HEK293T (cell line): ENCODE data around the gene GALNT18.

Experiments
- CTCF ChIA-PET: fragments of 350-600 bp; formaldehyde crosslinking; extraction: SDS; loops from one replicate; lab custom pipeline; 2021; ENCODE audit warnings: antibody characterized with exemption, inconsistent platforms; lab: Yijun Ruan, JAX
- POLR2A ChIA-PET: fragments of 350-600 bp; formaldehyde crosslinking; extraction: SDS; loops from one replicate; lab custom pipeline; 2020; ENCODE audit warnings: antibody characterized with exemption, inconsistent platforms; lab: Yijun Ruan, JAX
- DNase-seq: peaks from one replicate; pipeline ENCODE4 v3.0.0; 2012; ENCODE audit warnings: mixed read lengths; ENCODE audit errors: extremely low spot score
- ARNT ChIP-seq: fragments of 450-650 bp; IDR thresholded peaks from 2 replicates; pipeline ENCODE4 v1.6.1; 2017; ENCODE audit warnings: mild to moderate bottlenecking
- BHLHE40 ChIP-seq: fragments of 450-650 bp; IDR thresholded peaks from 2 replicates; pipeline ENCODE4 v1.6.1; 2016; ENCODE audit warnings: mild to moderate bottlenecking, moderate library complexity, borderline replicate concordance
- CTBP1 ChIP-seq: fragments of 450-650 bp; IDR thresholded peaks from 2 replicates; pipeline ENCODE4 v1.6.1; 2016; ENCODE audit warnings: borderline replicate concordance
- ELF4 ChIP-seq: fragments of 450-650 bp; IDR thresholded peaks from 2 replicates; pipeline ENCODE4 v1.6.1; 2017; ENCODE audit warnings: antibody characterized with exemption
- FOXA1 ChIP-seq: fragments of 450-650 bp; IDR thresholded peaks from 2 replicates; pipeline ENCODE4 v1.6.1; 2016; ENCODE audit warnings: mild to moderate bottlenecking
- FOXK2 ChIP-seq: fragments of 450-650 bp; IDR thresholded peaks from 2 replicates; pipeline ENCODE4 v1.6.1; 2016; ENCODE audit warnings: mild to moderate bottlenecking
- FOXM1 ChIP-seq: fragments of 450-650 bp; IDR thresholded peaks from 2 replicates; pipeline ENCODE4 v1.6.1; 2017; ENCODE audit warnings: mild to moderate bottlenecking, borderline replicate concordance
- HDGF ChIP-seq: fragments of 450-650 bp; IDR thresholded peaks from 2 replicates; pipeline ENCODE4 v1.6.1; 2017; ENCODE audit warnings: antibody characterized with exemption, borderline replicate concordance
- L3MBTL2 ChIP-seq: fragments of 450-650 bp; conservative IDR thresholded peaks from 2 replicates; pipeline ENCODE4 v1.6.1; 2016; ENCODE audit warnings: mild to moderate bottlenecking
- LEF1 ChIP-seq: fragments of 450-650 bp; IDR thresholded peaks from 2 replicates; pipeline ENCODE4 v1.6.1; 2017; ENCODE audit warnings: mild to moderate bottlenecking, borderline replicate concordance
- NFRKB ChIP-seq: fragments of 450-650 bp; IDR thresholded peaks from 2 replicates; pipeline ENCODE4 v1.6.1; 2016; ENCODE audit warnings: mild to moderate bottlenecking, moderate library complexity
- SP1 ChIP-seq: fragments of 450-650 bp; IDR thresholded peaks from 2 replicates; pipeline ENCODE4 v1.6.1; 2017
- SUZ12 ChIP-seq: fragments of 450-650 bp; IDR thresholded peaks from 2 replicates; pipeline ENCODE4 v1.6.1; 2016; ENCODE audit warnings: mild to moderate bottlenecking
- TARDBP ChIP-seq: fragments of 450-650 bp; IDR thresholded peaks from 2 replicates; pipeline ENCODE4 v1.6.1; 2016
- ZNF384 ChIP-seq: fragments of 450-650 bp; IDR thresholded peaks from 2 replicates; pipeline ENCODE4 v1.6.1; 2016
- TF ChIP-seq, protein P1 (sequence below): fragments of 450-650 bp; IDR thresholded peaks from 2 replicates; pipeline ENCODE4 v1.6.1; 2016

GALNT18 gene

GRCh38 chr11:11281626-11282025, 340.2 kb downstream of the GALNT18 start:
- POLR2A ChIA-PET = no interaction called here
- TF ChIP-seq FOXM1 (no peak), FOXK2 (no peak), LEF1 (no peak), ZNF384 (no peak), L3MBTL2 (no peak), CTBP1 (no peak), SUZ12 (no peak), BHLHE40 (no peak), HDGF (no peak), TARDBP (no peak), FOXA1 (no peak), SP1 (no peak), ELF4 (no peak), NFRKB (no peak), ARNT (no peak)
- TF ChIP-seq, protein P1, sequence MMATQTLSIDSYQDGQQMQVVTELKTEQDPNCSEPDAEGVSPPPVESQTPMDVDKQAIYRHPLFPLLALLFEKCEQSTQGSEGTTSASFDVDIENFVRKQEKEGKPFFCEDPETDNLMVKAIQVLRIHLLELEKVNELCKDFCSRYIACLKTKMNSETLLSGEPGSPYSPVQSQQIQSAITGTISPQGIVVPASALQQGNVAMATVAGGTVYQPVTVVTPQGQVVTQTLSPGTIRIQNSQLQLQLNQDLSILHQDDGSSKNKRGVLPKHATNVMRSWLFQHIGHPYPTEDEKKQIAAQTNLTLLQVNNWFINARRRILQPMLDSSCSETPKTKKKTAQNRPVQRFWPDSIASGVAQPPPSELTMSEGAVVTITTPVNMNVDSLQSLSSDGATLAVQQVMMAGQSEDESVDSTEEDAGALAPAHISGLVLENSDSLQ = no peak
- CTCF ChIA-PET = no interaction called here
- no peak for DNase-seq

DNA sequence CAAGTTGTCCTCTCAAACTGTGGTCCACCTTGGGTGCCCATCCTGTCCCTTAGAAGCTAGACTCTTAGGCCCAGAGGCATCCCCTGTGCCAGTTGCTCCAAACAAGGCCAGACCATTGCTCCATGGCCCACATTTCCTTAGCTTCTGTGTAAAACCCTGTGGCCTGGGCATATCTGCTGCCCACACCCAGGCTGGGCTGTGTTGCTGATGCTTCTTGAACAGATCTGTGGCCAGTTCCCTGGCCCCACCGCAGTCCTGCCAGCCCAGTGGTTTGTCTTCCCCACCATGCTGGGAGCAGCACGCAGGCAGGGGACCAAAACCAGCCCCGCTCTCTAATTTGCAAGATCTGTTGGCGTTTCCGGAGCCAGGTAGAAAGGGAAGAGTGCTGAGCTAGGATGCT, 341.0 kb downstream of the GALNT18 start:
- DNase-seq = no peak
- ChIA-PET POLR2A (no interaction called here), CTCF (no interaction called here)
- TF ChIP-seq SP1 = no peak
- TF ChIP-seq LEF1 = no peak
- TF ChIP-seq FOXA1 = no peak
- TF ChIP-seq ARNT = no peak
- no peak for TF ChIP-seq BHLHE40

DNA sequence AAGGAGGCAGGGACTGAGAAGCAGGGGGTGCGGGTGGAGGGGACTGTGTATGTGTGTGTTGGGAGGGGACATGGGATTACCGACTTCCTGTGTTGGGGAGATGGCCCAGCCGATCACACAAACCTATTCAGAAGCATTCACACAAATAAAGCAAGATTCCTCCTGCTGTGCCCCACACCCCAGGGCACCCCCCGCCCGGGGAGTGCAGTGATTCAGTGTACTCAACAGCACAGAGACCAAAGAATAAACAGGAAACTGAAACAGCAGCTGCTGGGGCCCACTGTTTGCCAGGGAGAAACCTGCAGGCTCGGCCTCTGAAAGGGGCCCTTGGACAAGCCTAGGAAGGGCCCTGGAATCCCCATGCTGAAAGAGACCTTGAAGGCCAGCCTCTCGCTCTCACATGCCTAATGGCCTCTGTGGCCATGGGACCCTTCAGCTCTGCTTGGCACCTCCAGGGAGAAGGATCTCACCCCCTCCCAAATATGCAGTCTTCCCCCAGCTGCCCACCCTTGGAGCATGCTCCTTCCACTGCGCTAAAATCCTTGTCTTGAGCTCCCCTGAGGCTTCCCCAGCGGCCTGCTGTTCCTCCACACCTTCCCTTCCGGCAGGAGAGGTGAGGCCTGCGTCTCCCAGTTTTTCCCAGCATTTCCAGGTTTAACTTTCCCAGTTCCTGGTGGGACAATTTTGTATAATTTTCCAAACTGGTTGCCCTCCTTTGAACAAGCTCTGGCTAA, 341.7 kb downstream of the GALNT18 start:
- no peak for DNase-seq
- TF ChIP-seq NFRKB (no peak), TARDBP (no peak), SUZ12 (no peak), FOXA1 (no peak), ARNT (no peak), ELF4 (no peak), ZNF384 (no peak), CTBP1 (no peak), LEF1 (no peak)
- CTCF ChIA-PET = no interaction called here
- POLR2A ChIA-PET = no interaction called here

- POLR2A ChIA-PET = no interaction called here
- no peak for DNase-seq
- TF ChIP-seq FOXA1 = no peak
- TF ChIP-seq TARDBP = no peak
- no peak for TF ChIP-seq NFRKB
- TF ChIP-seq LEF1 = no peak
- no peak for TF ChIP-seq FOXM1
- TF ChIP-seq CTBP1 = no peak
- TF ChIP-seq ELF4 = no peak
- no peak for TF ChIP-seq SUZ12
- TF ChIP-seq ARNT = no peak
- TF ChIP-seq L3MBTL2 = no peak
- TF ChIP-seq BHLHE40 = no peak
- CTCF ChIA-PET = no interaction called here
Measured at GRCh38 chr11:11272254-11272653, 349.6 kb downstream of the GALNT18 start.

DNA sequence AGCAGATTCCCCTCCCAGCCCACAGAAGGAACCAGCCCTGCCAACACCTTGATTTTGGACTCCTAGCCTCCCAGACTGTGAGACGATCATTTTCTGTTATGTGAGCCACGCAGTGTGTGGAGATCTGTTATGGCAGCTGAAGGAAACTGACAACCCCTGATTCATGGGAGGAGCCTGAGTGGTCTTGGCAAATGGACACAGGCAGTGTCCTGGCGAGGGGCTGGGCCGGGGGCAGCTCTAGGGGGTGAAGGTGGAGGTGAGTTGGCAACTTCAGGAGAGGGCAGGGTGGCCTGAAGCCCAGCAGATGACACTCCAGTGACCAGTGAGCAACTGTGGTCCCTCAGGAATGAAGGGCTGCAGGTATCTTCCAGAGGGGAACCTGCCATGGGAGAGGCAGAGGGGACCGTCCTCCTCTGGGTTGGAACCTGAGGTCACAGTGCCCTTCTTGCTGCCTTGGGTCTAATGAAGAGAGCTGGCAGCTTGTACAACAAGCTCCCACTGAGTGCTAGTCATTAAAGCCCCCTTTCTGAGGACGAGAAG, 351.5 kb downstream of the GALNT18 start:
- ChIA-PET POLR2A (no interaction called here), CTCF (no interaction called here)
- no peak for TF ChIP-seq CTBP1
- TF ChIP-seq HDGF = no peak
- no peak for TF ChIP-seq TARDBP
- no peak for TF ChIP-seq FOXM1
- no peak for TF ChIP-seq BHLHE40
- no peak for TF ChIP-seq SP1
- no peak for TF ChIP-seq SUZ12
- no peak for TF ChIP-seq FOXK2
- no peak for TF ChIP-seq ZNF384
- TF ChIP-seq L3MBTL2 = no peak
- no peak for TF ChIP-seq ELF4
- DNase-seq = no peak

DNA sequence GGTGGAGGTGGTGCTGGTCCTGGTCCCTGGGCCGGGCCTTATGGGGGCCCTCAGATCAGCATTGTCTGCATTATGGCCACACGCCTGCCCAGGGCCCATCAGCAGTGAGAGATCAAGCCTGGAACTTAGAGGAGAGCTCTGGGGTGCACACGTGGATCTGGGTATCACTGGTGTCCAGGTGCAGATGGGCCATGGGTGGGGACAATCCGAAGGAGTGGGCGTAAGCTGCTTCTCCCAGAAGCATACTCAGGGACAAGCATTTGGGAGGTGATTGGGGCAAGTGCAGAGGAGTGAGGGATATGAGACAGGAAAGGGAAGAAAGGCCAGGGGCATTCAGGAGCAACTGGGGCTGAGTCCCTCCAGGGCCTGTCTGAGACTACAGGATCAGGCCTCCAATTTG, 353.1 kb downstream of the GALNT18 start:
- ChIA-PET CTCF (no interaction called here), POLR2A (no interaction called here)
- DNase-seq = no peak
- no peak for TF ChIP-seq FOXA1
- no peak for TF ChIP-seq L3MBTL2
- no peak for TF ChIP-seq NFRKB
- no peak for TF ChIP-seq CTBP1
- TF ChIP-seq LEF1 = no peak
- no peak for TF ChIP-seq SUZ12
- no peak for TF ChIP-seq TARDBP
- no peak for TF ChIP-seq FOXM1
- TF ChIP-seq BHLHE40 = no peak
- TF ChIP-seq HDGF = no peak
- TF ChIP-seq ELF4 = no peak
- TF ChIP-seq FOXK2 = no peak
- TF ChIP-seq, protein P1 = no peak

DNA sequence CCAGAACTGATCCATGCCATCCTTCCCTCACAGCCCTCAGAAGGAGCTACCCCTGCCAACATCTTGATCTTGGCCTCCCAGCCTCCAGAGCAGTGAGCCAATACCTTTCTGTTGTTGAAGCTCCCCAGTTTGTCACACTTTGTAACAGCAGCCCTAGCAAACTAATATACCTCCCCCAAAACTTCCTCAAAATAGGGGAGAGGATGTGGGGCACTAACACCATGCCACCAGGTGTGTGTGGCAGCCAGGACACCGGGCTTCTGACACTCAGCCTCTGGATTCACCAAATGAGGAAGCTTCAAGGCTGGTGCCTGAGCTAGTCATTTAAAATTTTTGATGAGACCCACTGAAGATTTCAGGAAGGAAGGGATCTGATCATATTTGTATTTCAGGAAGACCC, 353.7 kb downstream of the GALNT18 start:
- no peak for DNase-seq
- ChIA-PET CTCF (no interaction called here), POLR2A (no interaction called here)
- TF ChIP-seq ELF4 (no peak), FOXK2 (no peak), ARNT (no peak), FOXA1 (no peak), BHLHE40 (no peak), LEF1 (no peak)
